Retina (tissue), 1 donor: ENCODE measurements around the gene ARL5B.
A peak's percentile ranks its signal among the peaks of the same experiment; 100 is the strongest.

Experiments used
- DNase-seq: peaks from one replicate; pipeline ENCODE4 v3.0.0-alpha.2; 2016

ARL5B gene

DNA sequence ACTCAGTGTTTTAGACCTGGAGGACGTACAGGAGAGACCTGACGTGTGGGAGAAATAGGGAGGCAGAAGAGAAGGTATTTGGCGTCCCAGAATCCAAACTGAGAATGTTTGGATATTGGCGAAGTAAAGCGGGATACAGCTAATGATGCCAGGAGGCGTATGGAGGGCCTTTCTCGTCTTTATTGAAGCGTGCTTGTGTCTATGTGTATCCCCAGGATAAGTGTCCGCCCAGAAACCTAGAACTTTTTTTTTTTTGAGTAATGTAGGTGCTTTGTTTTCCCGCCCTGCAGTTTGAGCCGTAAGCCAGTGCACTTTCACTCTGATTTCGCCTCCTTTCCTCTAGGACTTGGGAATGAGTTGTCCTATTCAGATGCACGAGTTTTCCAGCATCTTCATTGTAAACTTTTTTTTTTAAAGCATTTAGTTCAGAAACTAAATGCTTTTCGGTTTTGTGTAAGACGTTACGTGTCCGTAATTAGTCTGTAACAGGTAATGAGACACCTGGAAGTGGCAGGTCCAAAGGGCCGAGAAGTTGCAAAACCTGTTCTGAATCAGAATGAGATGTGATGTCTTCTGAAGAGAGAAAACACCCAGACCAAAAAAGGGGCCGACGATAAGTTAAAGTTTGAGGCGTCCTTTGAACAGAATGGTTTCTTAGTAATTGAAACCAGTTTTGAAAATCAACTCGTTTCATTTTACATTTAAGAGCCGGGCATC lies 746 bp downstream of the ARL5B start:
- no peak for DNase-seq

- DNase-seq = no peak
These were observed 1.7 kb downstream of the ARL5B start for GRCh38 chr10:18660816-18661431.

DNA sequence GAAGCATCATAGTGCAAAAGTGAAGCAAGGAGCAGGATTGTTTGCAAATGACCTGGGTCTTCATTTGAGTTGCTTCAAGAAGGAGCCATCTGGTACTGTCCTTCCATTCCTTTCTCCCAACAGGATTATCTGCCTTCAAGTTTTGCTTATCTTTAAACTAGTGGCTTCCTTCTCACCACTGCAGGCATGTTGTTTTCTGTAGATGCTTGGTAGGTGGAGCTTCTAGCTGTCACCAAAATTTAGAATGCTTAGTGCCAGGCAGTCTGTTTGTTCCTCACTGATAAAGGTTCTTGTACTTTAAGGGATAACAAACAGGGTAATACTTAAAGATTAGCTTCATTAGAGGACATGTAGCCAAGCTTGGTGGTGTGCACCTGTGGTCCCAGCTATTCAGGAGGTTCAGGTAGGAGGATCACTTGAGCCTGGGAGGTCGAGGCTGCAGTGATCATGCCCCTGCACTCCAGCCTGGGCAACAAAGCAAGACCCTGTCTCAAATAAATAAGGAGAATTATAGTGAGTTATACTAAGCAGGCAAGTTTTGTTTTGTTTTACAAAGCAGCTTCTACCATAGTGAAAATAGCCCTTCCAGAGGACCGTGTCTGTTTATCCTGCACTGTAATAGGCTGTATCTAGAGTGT lies 5.7 kb downstream of the ARL5B start:
- no peak for DNase-seq

DNA sequence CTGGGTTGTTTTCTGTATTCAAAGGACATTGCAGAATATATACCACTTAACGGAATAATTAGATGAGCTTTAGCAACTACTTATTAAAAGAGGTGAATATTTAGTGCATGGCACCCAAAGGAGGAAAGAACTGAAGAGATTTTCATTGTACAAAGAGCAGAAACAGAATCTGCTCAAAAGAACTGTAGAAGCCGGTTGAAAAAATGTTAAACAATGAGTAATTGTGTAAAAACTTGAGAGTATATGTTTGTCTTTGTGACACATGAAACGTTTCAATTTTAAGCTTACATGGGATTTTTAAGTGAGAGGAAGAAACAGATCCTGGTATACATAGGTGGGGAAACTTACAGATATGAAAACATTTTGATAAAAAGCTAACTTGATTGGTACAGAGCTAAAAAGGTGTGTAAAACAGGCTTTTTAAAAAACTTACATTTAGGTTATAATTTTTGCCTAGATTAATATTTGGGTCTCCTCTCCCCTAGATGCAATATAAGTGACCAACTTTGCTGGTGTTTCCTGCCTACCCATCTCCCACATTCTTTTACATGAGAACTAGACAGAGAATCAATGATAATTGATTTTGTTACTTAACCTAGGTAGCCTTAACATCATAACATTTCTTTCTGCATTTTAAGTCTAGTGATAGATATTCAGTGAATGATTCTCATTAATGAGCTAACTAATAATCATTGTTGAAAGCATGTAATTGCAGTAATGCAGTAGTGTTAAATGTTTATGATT lies 6.8 kb downstream of the ARL5B start:
- no peak for DNase-seq

DNA sequence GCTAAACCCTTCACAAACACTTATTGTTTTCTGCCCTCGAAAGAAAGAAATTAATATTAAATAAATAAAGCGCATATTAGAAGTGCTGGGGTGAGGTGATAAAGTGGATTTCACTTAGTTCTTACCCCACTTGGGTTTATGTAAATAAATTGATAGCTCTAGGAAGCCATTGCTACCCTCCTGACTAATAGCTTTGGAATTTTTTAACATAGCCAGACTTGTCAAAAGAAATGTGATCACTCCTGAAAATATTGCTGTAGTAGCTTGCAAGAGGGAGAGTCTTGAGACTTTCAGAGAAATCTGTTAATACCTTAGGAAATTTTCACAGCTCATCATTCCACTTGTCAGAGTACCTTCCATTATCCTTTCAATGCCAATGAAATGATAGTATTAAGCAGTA lies 7.6 kb downstream of the ARL5B start:
- no peak for DNase-seq

- DNase-seq = no peak
These were observed 8.8 kb downstream of the ARL5B start for GRCh38 chr10:18668026-18668425.

GRCh38 chr10:18675086-18675801 lies 16.0 kb downstream of the ARL5B start:
- DNase-seq = no peak

DNA sequence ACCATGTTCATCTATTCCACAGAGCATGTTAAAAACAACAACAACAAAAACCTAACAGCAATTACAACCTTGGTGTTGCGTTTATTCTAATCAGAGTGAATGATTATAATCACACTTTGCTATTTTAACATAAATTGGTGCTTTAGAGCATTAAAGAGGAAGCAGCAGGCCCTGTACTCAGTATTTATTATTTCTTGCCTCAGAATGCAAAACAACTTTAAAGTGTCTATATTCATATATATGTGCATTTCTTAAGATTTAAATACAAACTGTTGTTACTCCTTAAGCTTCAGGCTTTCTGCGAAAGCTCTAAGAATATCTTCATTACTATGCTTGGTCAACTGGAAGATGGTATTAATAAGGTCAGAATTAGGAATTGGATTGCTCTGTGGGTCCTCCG lies 21.5 kb downstream of the ARL5B start:
- no peak for DNase-seq

DNA sequence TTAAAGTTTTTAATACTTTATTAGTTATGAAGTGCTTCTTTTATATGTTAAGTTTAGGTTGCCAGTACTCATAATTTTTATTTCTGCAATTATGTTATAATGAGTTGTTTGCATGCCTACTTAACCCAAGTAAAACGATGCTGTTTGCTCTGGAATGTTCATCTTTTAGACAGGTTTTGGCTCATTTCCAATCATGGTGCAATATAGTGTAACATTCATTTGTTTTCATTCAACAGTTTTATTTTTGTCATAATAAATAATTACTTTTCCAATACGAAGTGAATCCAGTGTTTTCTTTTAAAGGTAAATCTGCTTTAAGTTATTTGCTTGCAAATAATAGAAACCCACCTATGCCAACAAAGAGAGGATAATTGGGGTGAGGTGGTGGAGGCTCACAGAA lies 22.1 kb downstream of the ARL5B start:
- no peak for DNase-seq

DNA sequence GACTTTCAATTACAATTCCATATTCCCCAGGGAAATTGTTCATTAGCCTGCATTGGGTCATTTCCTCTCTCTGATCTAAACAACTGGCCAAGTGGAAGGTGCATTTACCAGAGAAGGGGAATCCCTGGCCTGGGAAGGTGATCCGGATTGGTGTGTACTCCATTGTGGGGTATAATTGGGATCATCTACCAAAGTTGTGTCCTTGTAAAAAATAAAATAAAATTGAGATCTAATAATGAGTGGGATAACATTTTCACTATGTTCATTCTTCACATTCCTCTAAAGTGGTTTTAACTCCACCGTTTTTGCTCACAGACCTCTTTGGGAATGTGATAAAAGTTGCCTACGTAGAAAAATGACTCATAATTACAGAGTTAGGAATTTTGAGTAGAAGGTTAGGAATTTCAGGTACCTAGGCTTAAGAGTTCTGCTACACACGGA lies 22.8 kb downstream of the ARL5B start:
- DNase-seq = no peak

DNA sequence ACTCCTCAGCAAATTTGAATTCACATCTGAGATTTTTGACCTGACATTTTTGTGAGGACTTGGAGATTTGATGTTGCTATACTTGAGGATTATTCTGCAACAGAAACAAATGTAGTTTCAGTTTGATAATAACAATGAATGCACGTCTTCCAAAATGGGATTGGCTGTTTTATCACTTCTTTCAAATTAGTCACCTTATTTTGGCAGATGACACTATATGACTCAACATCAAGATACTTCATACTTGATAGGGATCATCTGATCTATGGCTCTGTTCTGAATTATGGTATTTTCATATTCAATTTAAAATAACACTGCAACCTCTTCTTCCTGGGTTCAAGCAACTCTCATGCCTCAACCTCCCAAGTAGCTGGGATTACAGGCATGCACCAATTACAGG lies 24.2 kb downstream of the ARL5B start:
- DNase-seq = no peak

- DNase-seq = no peak
These were observed 25.2 kb downstream of the ARL5B start for GRCh38 chr10:18684416-18684815.

- no peak for DNase-seq
These were observed 25.7 kb downstream of the ARL5B start for GRCh38 chr10:18684953-18685352.

DNA sequence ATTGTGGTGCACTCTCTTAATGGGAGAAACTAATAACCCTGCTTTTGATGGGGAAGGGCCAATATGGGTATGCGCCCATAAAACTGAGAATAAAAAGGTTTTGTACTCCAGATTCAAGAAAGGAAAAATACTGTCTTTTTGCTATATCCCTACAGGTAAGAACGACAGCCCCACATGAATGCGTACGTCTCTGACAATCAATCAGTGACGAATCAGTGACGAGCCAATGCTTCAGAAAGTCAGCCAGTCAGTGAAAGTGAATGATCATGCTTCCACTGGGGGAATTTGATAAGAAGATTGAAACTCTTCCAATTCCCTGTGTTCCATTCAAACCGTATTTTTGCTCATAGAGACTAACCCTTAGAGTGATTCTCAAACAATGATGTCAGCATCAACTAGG lies 26.3 kb downstream of the ARL5B start:
- no peak for DNase-seq

GRCh38 chr10:18687195-18687594 lies 28.0 kb downstream of the ARL5B start:
- no peak for DNase-seq

GRCh38 chr10:18687706-18688105 lies 28.5 kb downstream of the ARL5B start:
- no peak for DNase-seq

GRCh38 chr10:18689498-18689897 lies 30.3 kb downstream of the ARL5B start:
- no peak for DNase-seq

DNA sequence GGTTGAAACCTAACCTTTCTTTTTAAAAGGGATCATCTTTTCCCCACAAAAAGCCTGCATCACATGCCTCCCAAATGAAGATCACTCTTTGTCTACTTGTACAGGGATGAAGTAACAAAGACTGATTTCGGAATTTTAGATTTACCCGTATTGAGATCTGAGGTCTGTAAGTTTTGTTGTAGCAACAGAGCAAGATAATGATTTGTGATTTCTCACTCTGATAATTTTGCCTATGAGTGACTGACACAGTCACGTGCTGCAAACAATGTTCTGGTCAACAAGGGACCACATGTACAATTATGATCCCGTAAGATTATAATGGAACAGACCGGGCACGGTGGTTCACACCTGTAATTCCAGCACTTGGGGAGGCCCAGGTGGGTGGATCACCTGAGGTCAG lies 31.3 kb downstream of the ARL5B start:
- DNase-seq = no peak

DNA sequence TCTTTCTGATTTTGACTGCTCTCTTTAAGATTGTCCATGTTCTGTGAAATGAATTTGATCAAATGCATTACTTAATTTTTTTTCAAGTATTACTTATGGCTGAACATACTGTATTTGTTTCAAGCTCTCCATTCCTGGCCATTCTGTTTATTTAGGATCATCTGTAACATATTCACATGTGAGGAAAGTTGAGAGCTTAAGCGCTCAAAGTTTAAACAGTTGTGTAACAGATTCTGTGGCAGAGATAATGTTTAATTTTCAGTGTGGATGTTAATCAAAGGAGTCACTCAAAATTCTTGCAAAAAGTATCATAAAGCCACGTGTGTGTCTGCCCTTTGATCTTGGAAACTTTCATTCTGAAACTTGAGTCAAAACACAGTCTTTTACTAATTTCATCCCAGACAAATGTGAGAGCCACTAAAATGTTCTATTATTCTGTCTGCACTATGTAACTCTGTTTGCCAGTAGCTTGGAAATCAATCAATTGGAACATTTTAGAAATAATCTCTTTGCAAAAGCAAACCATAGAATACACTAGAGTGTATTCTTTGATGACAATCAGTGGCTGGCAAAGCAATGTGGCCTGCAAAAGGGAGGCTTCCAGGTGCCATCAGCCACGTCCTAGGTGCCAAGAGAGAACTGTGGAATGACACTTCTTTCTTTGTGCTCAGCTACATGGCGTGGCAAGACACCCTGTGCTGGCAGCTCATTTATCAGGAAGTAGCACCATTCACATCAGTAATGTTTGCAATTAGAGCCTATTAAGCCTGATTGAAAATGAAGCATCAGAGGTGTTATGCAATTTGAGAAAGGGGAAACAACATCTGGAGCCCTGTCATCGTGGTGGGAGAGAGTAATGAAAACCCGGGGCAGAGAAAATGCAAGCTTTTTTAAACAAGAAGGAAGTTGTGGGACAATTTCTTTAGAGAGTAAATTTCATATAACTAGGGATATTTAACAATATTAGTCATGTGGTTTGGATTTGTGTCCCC lies 40.9 kb downstream of the ARL5B start:
- no peak for DNase-seq

DNA sequence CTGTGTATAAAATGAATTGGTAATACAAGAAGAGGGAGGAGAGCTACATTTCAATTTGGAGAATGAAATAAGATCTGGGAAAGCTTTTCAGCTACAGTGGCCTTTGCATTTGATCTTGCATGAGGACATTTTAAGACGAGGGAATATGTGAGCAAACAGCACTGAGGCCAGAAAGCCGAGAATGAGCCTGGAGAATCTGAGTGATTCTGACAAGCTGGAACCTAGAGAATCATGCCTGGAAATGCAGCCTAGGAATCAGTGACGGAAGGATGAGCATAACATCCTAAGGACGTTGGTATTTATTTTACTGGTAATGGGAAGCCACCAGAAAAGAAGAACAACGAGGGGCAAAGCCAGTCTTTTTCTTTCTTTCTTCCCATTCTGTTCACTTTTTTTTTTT lies 44.3 kb downstream of the ARL5B start:
- DNase-seq = peak; percentile 61

GRCh38 chr10:18710201-18710653 lies 51.0 kb downstream of the ARL5B start:
- no peak for DNase-seq

- DNase-seq = no peak
These were observed 53.8 kb downstream of the ARL5B start for GRCh38 chr10:18713077-18713476.
